WTC11 (cell line): ENCODE data around the gene SYNPO. TPM values are rescaled to one million over a fixed set of nuclear protein-coding genes. Genes with fewer than 3 reads are reported as not detected.

Source experiments
- ATAC-seq: fragments of 200-7000 bp; cut with Tn5 transposase; 2 replicates; pipeline ENCODE4 v1.10.0; 2021; ENCODE audit warnings: mild to moderate bottlenecking, moderate library complexity
- CTCF ChIA-PET: fragments of 300-600 bp; sonication (Branson Sonifier 250); formaldehyde crosslinking; loops from one replicate; lab custom pipeline; 2021; ENCODE audit warnings: antibody characterized with exemption; lab: Charles Lee
- POLR2A ChIA-PET: fragments of 350-600 bp; sonication (Branson Sonifier 250); formaldehyde crosslinking; loops from one replicate; lab custom pipeline; 2021; ENCODE audit warnings: antibody characterized with exemption; lab: Charles Lee
- DNase-seq: peaks from one replicate; pipeline ENCODE4 v3.0.0; 2021; ENCODE audit warnings: low spot score
- H3K27ac Mint-ChIP-seq: 2 replicates; pipeline ENCODE4 v1.8.0; 2021; ENCODE audit warnings: mixed read lengths
- H3K27me3 Mint-ChIP-seq: 2 replicates; pipeline ENCODE4 v1.8.0; 2021; ENCODE audit warnings: low read depth, mild to moderate bottlenecking, moderate library complexity, mixed read lengths
- H3K36me3 Mint-ChIP-seq: 2 replicates; pipeline ENCODE4 v1.8.0; 2021; ENCODE audit warnings: mixed read lengths
- H3K4me1 Mint-ChIP-seq: 2 replicates; pipeline ENCODE4 v1.8.0; 2022; ENCODE audit warnings: mixed read lengths
- H3K4me3 Mint-ChIP-seq: 2 replicates; pipeline ENCODE4 v1.8.0; 2021; ENCODE audit warnings: mild to moderate bottlenecking, moderate library complexity, mixed read lengths
- H3K9me3 Mint-ChIP-seq: 2 replicates; pipeline ENCODE4 v1.8.0; 2021; ENCODE audit warnings: mixed read lengths
- ETV6 ChIP-seq: sonication (generic); formaldehyde crosslinking; IDR thresholded peaks from 2 replicates; pipeline ENCODE4 v1.8.1; 2022; ENCODE audit warnings: mild to moderate bottlenecking, missing genetic modification reagents
- FOXP1 ChIP-seq: sonication (generic); formaldehyde crosslinking; IDR thresholded peaks from 2 replicates; pipeline ENCODE4 v1.8.0; 2022; ENCODE audit warnings: missing genetic modification reagents, mild to moderate bottlenecking, moderate library complexity, borderline replicate concordance
- IRF2 ChIP-seq: sonication (generic); formaldehyde crosslinking; IDR thresholded peaks from 2 replicates; pipeline ENCODE4 v1.8.0; 2022; ENCODE audit warnings: low read depth, missing genetic modification reagents, borderline replicate concordance
- JAZF1 ChIP-seq: fragments of 250-450 bp; sonication (Bioruptor Pico); IDR thresholded peaks from 2 replicates; pipeline ENCODE4 v1.9.0; 2021; ENCODE audit warnings: moderate library complexity, mild to moderate bottlenecking, inconsistent platforms
- MYBL2 ChIP-seq: sonication (generic); formaldehyde crosslinking; IDR thresholded peaks from 2 replicates; pipeline ENCODE4 v1.8.1; 2023; ENCODE audit warnings: mild to moderate bottlenecking, moderate library complexity, missing genetic modification reagents
- NFE2L1 ChIP-seq: sonication (generic); formaldehyde crosslinking; IDR thresholded peaks from 2 replicates; pipeline ENCODE4 v1.8.1; 2023; ENCODE audit warnings: missing genetic modification reagents
- NFYB ChIP-seq: sonication (generic); formaldehyde crosslinking; conservative IDR thresholded peaks from 2 replicates; pipeline ENCODE4 v1.8.0; 2022; ENCODE audit warnings: low read depth, missing genetic modification reagents
- SOX15 ChIP-seq: fragments of 250-450 bp; sonication (Bioruptor Pico); IDR thresholded peaks from 2 replicates; pipeline ENCODE4 v1.9.0; 2021; ENCODE audit warnings: mild to moderate bottlenecking
- TEAD1 ChIP-seq: sonication (generic); formaldehyde crosslinking; IDR thresholded peaks from 2 replicates; pipeline ENCODE4 v1.8.0; 2022; ENCODE audit warnings: mild to moderate bottlenecking, missing genetic modification reagents
- ZBTB21 ChIP-seq: sonication (generic); formaldehyde crosslinking; IDR thresholded peaks from 2 replicates; pipeline ENCODE4 v1.8.1; 2023; ENCODE audit warnings: mild to moderate bottlenecking, missing genetic modification reagents, borderline replicate concordance
- ZNF138 ChIP-seq: sonication (generic); formaldehyde crosslinking; conservative IDR thresholded peaks from 2 replicates; pipeline ENCODE4 v1.8.1; 2022; ENCODE audit warnings: mild to moderate bottlenecking, moderate library complexity, missing genetic modification reagents
- ZNF232 ChIP-seq: sonication (generic); formaldehyde crosslinking; IDR thresholded peaks from 2 replicates; pipeline ENCODE4 v1.8.0; 2022; ENCODE audit warnings: mild to moderate bottlenecking, missing genetic modification reagents
- total RNA-seq: library from RNA; stranded (reverse); gene quantifications from 3 replicates; pipeline ENCODE4 v1.2.3, GENCODE V29; 2021
- TF ChIP-seq, protein P1 (sequence below): sonication (generic); formaldehyde crosslinking; conservative IDR thresholded peaks from 2 replicates; pipeline ENCODE4 v1.8.1; 2022; ENCODE audit warnings: mild to moderate bottlenecking, missing genetic modification reagents
- TF ChIP-seq, protein P2 (sequence below): sonication (generic); formaldehyde crosslinking; IDR thresholded peaks from 2 replicates; pipeline ENCODE4 v1.8.0; 2023; ENCODE audit warnings: missing genetic modification reagents
- TF ChIP-seq, protein P3 (sequence below): sonication (generic); formaldehyde crosslinking; IDR thresholded peaks from 2 replicates; pipeline ENCODE4 v1.8.1; 2023; ENCODE audit warnings: mild to moderate bottlenecking, moderate library complexity, missing genetic modification reagents
- TF ChIP-seq, protein P4 (sequence below): sonication (generic); formaldehyde crosslinking; IDR thresholded peaks from 2 replicates; pipeline ENCODE4 v1.8.0; 2022; ENCODE audit warnings: mild to moderate bottlenecking, missing genetic modification reagents
- TF ChIP-seq, protein P5 (sequence below): fragments of 200-600 bp; IDR thresholded peaks from 2 replicates; pipeline ENCODE4 v1.8.0; 2022; ENCODE audit warnings: antibody characterized with exemption
- TF ChIP-seq, protein P6 (sequence below): sonication (generic); formaldehyde crosslinking; IDR thresholded peaks from 2 replicates; pipeline ENCODE4 v1.8.0; 2022; ENCODE audit warnings: mild to moderate bottlenecking, missing genetic modification reagents
- TF ChIP-seq, protein P7 (sequence below): sonication (generic); formaldehyde crosslinking; IDR thresholded peaks from 2 replicates; pipeline ENCODE4 v1.8.1; 2023; ENCODE audit warnings: mild to moderate bottlenecking, missing genetic modification reagents, borderline replicate concordance
- TF ChIP-seq, protein P8 (sequence below): fragments of 250-450 bp; sonication (Bioruptor Pico); IDR thresholded peaks from 2 replicates; pipeline ENCODE4 v1.9.0; 2021; ENCODE audit warnings: mild to moderate bottlenecking

SYNPO gene
- total RNA-seq, 1 experiment from 2014 or later = 2.1 TPM

DNA sequence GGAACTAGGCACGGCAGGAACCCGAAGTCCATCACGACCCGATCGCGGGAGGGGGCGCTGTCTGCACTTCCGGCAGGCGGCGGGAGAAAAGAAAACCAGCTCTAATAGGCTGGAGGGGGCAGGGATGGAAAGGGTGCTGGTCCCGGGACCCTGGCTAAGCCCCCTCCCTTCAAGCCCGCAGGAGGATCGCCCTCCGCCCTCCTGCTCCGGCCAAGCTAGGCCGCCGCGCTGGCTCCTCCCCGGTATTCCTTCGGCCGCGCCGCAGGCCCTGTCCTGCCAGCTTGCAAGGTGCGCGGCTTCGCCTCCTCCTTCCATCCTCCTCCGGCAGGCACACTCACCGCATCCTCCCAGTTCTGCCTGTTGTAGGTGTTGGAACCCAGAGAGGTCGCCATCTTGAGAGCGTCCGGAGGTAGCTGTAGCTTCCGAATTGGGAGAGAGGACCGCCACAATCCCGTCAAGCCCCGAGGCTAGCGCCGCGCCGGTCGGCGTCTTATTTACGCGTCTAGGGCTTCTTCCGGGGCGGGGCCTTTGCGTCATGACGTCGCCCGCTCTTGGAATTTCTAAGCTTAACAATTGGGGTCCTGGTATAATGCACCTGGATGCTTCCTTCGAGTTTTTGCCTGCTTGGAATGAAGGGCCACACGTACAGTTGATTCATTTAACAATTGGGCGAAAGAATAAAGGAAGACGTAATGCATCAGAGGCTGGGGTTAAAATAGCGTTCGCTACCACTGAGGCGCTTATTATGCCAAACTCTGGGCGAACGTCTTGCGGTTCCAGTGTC, 60.3 kb downstream of the SYNPO start, which contains the start of gene RBM22 (continued):
- TF ChIP-seq, protein P1, sequence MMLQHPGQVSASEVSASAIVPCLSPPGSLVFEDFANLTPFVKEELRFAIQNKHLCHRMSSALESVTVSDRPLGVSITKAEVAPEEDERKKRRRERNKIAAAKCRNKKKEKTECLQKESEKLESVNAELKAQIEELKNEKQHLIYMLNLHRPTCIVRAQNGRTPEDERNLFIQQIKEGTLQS (CRISPR knock-in tag) = no peak
- peak; percentile 57; the same call in 1 of the 2 replicates for TF ChIP-seq FOXP1
- peak; percentile 40; the same call in 1 of the 2 replicates for TF ChIP-seq ETV6
- no peak for TF ChIP-seq TEAD1
- TF ChIP-seq SOX15 (CRISPR knock-in tag) = no peak
- TF ChIP-seq, protein P2, sequence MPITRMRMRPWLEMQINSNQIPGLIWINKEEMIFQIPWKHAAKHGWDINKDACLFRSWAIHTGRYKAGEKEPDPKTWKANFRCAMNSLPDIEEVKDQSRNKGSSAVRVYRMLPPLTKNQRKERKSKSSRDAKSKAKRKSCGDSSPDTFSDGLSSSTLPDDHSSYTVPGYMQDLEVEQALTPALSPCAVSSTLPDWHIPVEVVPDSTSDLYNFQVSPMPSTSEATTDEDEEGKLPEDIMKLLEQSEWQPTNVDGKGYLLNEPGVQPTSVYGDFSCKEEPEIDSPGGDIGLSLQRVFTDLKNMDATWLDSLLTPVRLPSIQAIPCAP (CRISPR knock-in tag) = no peak
- no peak for TF ChIP-seq NFE2L1
- TF ChIP-seq, protein P3, sequence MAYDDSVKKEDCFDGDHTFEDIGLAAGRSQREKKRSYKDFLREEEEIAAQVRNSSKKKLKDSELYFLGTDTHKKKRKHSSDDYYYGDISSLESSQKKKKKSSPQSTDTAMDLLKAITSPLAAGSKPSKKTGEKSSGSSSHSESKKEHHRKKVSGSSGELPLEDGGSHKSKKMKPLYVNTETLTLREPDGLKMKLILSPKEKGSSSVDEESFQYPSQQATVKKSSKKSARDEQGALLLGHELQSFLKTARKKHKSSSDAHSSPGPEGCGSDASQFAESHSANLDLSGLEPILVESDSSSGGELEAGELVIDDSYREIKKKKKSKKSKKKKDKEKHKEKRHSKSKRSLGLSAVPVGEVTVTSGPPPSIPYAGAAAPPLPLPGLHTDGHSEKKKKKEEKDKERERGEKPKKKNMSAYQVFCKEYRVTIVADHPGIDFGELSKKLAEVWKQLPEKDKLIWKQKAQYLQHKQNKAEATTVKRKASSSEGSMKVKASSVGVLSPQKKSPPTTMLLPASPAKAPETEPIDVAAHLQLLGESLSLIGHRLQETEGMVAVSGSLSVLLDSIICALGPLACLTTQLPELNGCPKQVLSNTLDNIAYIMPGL (CRISPR knock-in tag) = peak; percentile 79; the same call in 1 of the 2 replicates
- no peak for TF ChIP-seq IRF2 (CRISPR knock-in tag)
- TF ChIP-seq, protein P4, sequence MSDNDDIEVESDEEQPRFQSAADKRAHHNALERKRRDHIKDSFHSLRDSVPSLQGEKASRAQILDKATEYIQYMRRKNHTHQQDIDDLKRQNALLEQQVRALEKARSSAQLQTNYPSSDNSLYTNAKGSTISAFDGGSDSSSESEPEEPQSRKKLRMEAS (CRISPR knock-in tag) = peak; percentile 54; the same call in 1 of the 2 replicates
- no peak for TF ChIP-seq NFYB
- TF ChIP-seq, protein P5, sequence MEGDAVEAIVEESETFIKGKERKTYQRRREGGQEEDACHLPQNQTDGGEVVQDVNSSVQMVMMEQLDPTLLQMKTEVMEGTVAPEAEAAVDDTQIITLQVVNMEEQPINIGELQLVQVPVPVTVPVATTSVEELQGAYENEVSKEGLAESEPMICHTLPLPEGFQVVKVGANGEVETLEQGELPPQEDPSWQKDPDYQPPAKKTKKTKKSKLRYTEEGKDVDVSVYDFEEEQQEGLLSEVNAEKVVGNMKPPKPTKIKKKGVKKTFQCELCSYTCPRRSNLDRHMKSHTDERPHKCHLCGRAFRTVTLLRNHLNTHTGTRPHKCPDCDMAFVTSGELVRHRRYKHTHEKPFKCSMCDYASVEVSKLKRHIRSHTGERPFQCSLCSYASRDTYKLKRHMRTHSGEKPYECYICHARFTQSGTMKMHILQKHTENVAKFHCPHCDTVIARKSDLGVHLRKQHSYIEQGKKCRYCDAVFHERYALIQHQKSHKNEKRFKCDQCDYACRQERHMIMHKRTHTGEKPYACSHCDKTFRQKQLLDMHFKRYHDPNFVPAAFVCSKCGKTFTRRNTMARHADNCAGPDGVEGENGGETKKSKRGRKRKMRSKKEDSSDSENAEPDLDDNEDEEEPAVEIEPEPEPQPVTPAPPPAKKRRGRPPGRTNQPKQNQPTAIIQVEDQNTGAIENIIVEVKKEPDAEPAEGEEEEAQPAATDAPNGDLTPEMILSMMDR = peak; percentile 44; the same call in 1 of the 2 replicates
- TF ChIP-seq, protein P6, sequence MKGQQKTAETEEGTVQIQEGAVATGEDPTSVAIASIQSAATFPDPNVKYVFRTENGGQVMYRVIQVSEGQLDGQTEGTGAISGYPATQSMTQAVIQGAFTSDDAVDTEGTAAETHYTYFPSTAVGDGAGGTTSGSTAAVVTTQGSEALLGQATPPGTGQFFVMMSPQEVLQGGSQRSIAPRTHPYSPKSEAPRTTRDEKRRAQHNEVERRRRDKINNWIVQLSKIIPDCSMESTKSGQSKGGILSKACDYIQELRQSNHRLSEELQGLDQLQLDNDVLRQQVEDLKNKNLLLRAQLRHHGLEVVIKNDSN (CRISPR knock-in tag) = no peak
- TF ChIP-seq ZNF138 (CRISPR knock-in tag) = no peak
- 0 out of 2 replicates have a peak, but pooled peaks have one; percentile 16 for TF ChIP-seq ZBTB21 (CRISPR knock-in tag)
- TF ChIP-seq, all 79 proteins: peak for 16

DNA sequence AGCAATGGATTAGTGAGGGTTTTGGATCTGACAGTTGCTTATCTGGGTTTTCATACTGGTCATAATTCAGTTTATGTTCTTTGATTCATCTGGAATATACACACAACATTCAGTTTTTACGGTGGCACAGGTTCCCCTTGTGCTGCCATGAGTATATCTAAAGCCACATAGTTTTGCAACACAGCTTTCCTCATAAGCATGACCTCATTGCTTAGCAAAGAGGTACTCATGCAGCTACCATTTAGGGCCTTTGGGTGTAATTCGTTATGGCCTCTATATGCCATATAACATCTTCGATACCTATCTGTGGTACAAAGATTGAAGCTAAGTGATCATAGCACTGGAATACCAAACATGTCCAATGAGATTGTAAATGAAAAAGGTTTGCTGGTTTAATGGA, 63.3 kb downstream of the SYNPO start:
- no peak for ATAC-seq
- Mint-ChIP-seq H3K4me3 (no peak overlapping the region), H3K27me3 (no peaks in the 10 kb centered on the region; the same call in 1 of the 2 replicates), H3K27ac (no peak overlapping the region)
- POLR2A ChIA-PET = no interaction called here
- TF ChIP-seq ZNF232 (CRISPR knock-in tag) (no peak), ZNF138 (CRISPR knock-in tag) (no peak), MYBL2 (no peak), JAZF1 (CRISPR knock-in tag) (no peak), SOX15 (CRISPR knock-in tag) (no peak)
- TF ChIP-seq, protein P7, sequence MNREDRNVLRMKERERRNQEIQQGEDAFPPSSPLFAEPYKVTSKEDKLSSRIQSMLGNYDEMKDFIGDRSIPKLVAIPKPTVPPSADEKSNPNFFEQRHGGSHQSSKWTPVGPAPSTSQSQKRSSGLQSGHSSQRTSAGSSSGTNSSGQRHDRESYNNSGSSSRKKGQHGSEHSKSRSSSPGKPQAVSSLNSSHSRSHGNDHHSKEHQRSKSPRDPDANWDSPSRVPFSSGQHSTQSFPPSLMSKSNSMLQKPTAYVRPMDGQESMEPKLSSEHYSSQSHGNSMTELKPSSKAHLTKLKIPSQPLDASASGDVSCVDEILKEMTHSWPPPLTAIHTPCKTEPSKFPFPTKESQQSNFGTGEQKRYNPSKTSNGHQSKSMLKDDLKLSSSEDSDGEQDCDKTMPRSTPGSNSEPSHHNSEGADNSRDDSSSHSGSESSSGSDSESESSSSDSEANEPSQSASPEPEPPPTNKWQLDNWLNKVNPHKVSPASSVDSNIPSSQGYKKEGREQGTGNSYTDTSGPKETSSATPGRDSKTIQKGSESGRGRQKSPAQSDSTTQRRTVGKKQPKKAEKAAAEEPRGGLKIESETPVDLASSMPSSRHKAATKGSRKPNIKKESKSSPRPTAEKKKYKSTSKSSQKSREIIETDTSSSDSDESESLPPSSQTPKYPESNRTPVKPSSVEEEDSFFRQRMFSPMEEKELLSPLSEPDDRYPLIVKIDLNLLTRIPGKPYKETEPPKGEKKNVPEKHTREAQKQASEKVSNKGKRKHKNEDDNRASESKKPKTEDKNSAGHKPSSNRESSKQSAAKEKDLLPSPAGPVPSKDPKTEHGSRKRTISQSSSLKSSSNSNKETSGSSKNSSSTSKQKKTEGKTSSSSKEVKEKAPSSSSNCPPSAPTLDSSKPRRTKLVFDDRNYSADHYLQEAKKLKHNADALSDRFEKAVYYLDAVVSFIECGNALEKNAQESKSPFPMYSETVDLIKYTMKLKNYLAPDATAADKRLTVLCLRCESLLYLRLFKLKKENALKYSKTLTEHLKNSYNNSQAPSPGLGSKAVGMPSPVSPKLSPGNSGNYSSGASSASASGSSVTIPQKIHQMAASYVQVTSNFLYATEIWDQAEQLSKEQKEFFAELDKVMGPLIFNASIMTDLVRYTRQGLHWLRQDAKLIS (CRISPR knock-in tag) = no peak
- TF ChIP-seq, protein P8, sequence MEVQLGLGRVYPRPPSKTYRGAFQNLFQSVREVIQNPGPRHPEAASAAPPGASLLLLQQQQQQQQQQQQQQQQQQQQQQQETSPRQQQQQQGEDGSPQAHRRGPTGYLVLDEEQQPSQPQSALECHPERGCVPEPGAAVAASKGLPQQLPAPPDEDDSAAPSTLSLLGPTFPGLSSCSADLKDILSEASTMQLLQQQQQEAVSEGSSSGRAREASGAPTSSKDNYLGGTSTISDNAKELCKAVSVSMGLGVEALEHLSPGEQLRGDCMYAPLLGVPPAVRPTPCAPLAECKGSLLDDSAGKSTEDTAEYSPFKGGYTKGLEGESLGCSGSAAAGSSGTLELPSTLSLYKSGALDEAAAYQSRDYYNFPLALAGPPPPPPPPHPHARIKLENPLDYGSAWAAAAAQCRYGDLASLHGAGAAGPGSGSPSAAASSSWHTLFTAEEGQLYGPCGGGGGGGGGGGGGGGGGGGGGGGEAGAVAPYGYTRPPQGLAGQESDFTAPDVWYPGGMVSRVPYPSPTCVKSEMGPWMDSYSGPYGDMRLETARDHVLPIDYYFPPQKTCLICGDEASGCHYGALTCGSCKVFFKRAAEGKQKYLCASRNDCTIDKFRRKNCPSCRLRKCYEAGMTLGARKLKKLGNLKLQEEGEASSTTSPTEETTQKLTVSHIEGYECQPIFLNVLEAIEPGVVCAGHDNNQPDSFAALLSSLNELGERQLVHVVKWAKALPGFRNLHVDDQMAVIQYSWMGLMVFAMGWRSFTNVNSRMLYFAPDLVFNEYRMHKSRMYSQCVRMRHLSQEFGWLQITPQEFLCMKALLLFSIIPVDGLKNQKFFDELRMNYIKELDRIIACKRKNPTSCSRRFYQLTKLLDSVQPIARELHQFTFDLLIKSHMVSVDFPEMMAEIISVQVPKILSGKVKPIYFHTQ (CRISPR knock-in tag) = no peak
- TF ChIP-seq, all 79 proteins: peak for 0
- Mint-ChIP-seq H3K36me3 (peaks cover 7% of the 10 kb centered on the region; the same call in 1 of the 2 replicates), H3K9me3 (no peaks in the 10 kb centered on the region), H3K4me1 (peaks cover 2% of the 10 kb centered on the region; the same call in 1 of the 2 replicates)
- DNase-seq = no peak
- CTCF ChIA-PET = interaction anchor here (0.8 to 1.6 kb wide), 2 partner anchors 129 to 144 kb away, joined by 3 to 4 read pairs; no protein-coding TSS in a partner anchor
